Ammon's horn (tissue), 1 donor: Measurements from ENCODE around the gene PTPRK.

Source experiments
- DNase-seq: peaks from one replicate; pipeline ENCODE4 v3.0.0-alpha.2; 2016; ENCODE audit warnings: low spot score

Gene PTPRK

GRCh38 chr6:128284128-128284527 lies 236.3 kb downstream of the PTPRK start:
- no peak for DNase-seq

GRCh38 chr6:128282961-128283360 lies 237.4 kb downstream of the PTPRK start:
- DNase-seq = no peak

GRCh38 chr6:128280960-128281359 lies 239.4 kb downstream of the PTPRK start:
- no peak for DNase-seq

- no peak for DNase-seq
Observed at GRCh38 chr6:128280066-128280465, 240.3 kb downstream of the PTPRK start.

GRCh38 chr6:128278836-128279235 lies 241.6 kb downstream of the PTPRK start:
- no peak for DNase-seq

GRCh38 chr6:128277379-128277778 lies 243.0 kb downstream of the PTPRK start:
- DNase-seq = no peak

GRCh38 chr6:128276311-128276710 lies 244.1 kb downstream of the PTPRK start:
- no peak for DNase-seq

GRCh38 chr6:128275681-128276080 lies 244.7 kb downstream of the PTPRK start:
- DNase-seq = no peak

- no peak for DNase-seq
Observed at GRCh38 chr6:128275030-128275429, 245.4 kb downstream of the PTPRK start.

GRCh38 chr6:128271527-128271926 lies 248.9 kb downstream of the PTPRK start:
- no peak for DNase-seq

GRCh38 chr6:128271011-128271410 lies 249.4 kb downstream of the PTPRK start:
- no peak for DNase-seq

GRCh38 chr6:128266946-128267345 lies 253.5 kb downstream of the PTPRK start:
- no peak for DNase-seq

- DNase-seq = no peak
Observed at GRCh38 chr6:128265706-128266105, 254.7 kb downstream of the PTPRK start.

- DNase-seq = no peak
Observed at GRCh38 chr6:128259730-128260685, 260.4 kb downstream of the PTPRK start.

GRCh38 chr6:128259029-128259724 lies 261.2 kb downstream of the PTPRK start:
- DNase-seq = no peak

- DNase-seq = no peak
Observed at GRCh38 chr6:128256095-128256494, 264.3 kb downstream of the PTPRK start.

- no peak for DNase-seq
Observed at GRCh38 chr6:128252341-128253176, 267.8 kb downstream of the PTPRK start.

GRCh38 chr6:128251445-128252340 lies 268.7 kb downstream of the PTPRK start:
- no peak for DNase-seq

- DNase-seq = no peak
Observed at GRCh38 chr6:128250370-128251070, 269.9 kb downstream of the PTPRK start.

GRCh38 chr6:128249429-128249828 lies 271.0 kb downstream of the PTPRK start:
- no peak for DNase-seq
